PC-3 (cell line): ENCODE results near the gene PDK4.

Experiments used
- CTCF ChIP-seq: fragments of 300-600 bp; sonication (generic); conservative IDR thresholded peaks from 2 replicates; pipeline ENCODE4 v1.5.1; 2017; ENCODE audit warnings: antibody characterized with exemption, low read depth, mild to moderate bottlenecking, low read length
- EZH2 ChIP-seq: fragments of 300-600 bp; sonication (generic); IDR thresholded peaks from one replicate; pipeline ENCODE4 v1.6.1; 2017; ENCODE audit warnings: antibody characterized with exemption, mild to moderate bottlenecking, low read length; ENCODE audit not compliant: unreplicated experiment

GRCh38 chr7:95632609-95633008, 36.3 kb upstream of the PDK4 start:
- TF ChIP-seq CTCF (no peak), EZH2 (no peak)
